HG03159 (cell line): Measurements from ENCODE around the gene CCDC158.
A peak's percentile ranks its signal among the peaks of the same experiment; 100 is the strongest.
"Not testable (repeated sequence)": the region's sequence is repeated elsewhere in the genome, so short reads cannot be mapped to it uniquely, and the experiment has no call there.

Source experiments
- ATAC-seq: cut with Tn5 transposase; IDR thresholded peaks from one replicate; pipeline ENCODE4 v1.9.1; 2021; ENCODE audit warnings: mild to moderate bottlenecking, moderate library complexity; ENCODE audit not compliant: unreplicated experiment

Gene CCDC158

DNA sequence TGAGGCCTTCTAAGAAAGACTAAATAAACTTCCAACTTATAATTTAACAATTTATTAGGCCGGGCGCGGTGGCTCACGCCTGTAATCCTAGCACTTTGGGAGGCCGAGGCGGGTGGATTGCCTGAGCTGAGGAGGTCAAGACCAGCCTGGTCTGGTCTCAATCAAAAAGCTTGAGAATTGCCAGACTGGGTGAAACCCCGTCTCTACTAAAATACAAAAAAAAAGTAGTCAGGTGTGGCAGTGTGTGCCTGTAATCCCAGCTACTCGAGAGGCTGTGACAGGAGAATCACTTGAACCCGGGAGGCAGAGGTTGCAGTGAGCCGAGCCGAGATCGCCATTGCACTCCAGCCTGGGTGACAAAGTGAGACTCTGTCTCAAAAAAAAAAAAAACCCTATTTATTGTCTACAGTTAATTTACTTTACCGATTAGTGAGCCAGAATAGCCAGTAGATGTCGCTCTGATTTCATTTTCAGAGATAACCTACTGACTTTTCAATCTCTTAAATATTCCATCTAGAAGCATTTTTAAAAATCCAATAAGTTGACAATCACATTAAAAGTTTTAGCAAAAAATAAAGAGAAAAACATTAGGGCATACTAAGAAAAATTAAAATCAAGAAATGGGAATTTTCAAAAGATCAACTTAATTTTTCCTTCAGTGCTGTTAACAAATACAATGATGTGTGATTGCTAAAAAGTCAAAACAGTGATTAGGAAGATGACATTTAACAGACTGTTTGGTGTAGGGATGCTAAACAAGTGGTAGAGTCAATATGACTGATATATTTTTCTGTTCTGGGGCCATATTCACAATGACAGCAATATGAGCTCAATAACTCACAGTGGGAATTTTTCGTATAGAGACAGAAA lies 9.8 kb upstream of the CCDC158 start:
- ATAC-seq = peak; percentile 61

DNA sequence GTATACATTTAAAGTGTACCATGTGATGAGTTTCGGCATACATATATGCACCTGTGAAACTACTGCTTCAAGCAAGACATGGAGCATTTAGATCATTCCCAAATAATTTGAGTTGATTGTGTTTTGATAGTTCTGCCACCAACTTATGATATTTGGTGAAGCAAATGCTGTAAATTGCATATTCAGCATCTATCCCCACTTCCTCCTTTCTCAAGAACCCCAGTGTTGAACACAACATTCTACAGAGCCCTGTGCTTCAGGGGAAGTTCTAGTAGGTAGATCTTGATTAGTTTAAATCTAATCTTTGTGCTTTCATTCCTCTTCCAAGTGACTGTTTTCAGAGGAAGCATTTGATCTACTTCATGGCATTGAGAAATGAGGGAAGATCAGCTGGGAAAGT lies 8.7 kb upstream of the CCDC158 start:
- no peak for ATAC-seq

DNA sequence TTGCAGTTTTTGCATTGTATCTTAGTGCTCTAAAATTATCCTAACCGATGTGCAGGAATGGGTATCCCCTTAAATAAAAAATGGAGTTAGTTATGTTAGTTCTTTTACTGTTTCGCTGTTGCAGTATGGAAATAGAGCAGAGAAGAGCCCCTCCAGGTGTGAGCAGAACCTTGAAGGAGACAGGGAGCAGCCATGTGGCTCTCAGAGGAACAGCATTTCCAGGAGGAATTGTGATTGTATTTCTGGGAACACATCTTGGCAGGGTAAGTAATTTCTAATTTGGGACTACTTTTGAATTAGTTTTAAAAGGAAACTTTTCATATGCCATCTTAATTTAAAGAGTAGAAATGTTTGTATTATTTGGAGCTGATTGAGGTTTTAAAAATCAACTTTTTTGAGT lies 5.3 kb upstream of the CCDC158 start:
- ATAC-seq = no peak

DNA sequence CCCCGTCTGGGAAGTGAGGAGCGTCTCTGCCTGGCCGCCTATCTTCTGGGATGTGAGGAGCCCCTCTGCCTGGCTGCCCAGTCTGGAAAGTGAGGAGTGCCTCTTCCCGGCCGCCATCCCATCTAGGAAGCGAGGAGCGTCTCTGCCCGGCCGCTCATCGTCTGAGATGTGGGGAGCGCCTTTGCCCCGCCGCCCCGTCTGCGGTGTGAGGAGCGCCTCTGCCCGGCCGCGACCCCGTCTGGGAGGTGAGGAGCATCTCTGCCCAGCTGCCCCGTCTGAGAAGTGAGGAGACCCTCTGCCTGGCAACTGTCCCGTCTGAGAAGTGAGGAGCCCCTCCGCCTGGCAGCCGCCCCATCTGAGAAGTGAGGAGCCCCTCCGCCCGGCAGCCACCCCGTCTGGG lies 2.2 kb upstream of the CCDC158 start:
- ATAC-seq = not testable (repeated sequence)

DNA sequence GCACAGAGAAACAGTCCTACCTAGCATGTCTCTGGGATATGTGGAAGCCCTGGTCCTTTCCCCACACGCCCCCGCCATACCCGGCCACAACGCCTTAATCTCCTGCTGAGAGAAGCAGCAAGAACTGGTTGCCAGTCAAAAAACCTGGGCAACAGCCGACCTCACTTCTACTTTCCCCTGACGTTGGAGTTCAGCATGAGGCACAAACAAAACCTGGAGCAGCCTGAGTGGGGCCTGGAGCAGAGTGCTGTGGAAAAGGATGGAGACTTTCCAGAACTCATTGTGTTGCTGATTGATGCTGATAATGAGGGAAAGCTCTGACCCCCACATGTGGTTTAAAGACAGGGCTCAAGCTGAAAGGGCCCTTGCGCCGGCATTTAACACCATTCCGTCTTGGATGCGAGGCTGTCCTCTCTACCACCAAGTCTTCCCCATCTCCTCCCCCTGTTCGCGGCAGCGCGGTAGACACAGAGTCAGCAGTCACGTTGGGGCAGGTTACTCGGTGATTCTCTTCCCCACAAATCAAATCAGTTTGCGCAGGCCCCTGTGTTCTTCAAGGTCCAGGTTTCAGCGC lies 666 bp downstream of the CCDC158 start:
- no peak for ATAC-seq

DNA sequence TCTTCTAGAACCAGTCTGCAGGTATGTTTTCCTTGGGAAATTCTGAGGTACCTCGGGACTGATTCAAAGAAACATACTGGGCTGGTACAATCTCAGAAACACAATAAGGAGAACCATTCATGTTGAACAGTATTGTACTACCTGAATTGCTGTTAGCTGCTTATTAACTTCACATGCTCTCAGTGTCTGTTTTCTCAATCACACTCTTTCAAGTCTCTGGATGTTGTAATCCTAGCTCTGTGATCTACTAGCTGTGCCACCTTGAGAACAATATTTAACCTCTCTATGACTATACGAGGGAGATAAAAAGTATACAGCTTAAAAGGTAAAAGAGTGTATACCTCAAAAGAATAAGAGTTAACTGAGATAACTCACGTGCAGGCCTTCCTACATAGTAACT lies 10.3 kb downstream of the CCDC158 start:
- no peak for ATAC-seq

DNA sequence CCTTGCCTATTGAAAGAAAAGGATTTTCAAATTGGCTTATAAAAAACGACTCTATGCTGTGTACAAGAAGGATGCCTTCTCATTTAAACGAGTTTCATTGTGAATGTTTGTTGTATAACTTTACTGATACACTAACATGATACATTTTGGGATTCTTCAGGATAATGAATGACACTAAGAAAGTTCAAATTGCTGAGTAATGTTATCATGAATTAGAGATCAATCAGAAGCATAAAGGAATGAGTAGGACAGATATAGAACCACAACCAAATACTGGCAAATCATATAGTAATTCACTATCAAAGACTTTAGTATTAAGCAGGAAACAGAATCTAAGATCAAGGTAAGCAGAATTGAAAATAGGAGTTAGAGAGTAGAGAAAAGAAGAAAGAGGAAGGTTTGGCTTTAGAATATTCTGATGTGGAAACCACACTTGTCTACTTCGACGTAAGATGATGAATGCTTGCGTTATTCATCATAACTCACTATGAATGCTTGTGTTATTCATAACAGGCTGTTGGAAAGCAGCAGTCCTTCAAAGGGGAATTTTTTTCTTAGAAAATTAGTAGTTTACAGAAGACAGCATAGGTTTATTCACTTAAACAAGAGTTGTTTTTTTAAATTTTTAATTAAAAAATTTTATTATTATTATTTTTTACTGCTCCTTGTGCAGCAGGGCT lies 13.4 kb downstream of the CCDC158 start:
- ATAC-seq = no peak

DNA sequence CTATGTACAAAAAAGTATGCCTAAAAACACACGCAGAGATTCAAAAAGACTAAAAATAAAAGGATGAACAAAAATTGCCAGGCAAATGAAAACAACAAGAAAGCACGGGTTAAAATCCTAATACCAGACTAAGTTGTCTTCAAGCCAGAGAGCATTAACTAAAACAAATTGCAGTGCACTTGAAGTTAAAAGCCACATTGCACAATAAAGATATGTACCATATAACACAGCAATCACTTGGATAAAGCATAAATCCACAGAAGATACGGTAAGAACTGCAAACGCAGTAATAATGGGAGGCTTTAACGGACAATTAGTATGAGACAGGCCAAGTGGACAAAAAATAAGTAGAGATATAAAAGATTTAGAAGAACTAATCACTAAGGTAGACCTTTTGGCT lies 14.9 kb downstream of the CCDC158 start:
- no peak for ATAC-seq

DNA sequence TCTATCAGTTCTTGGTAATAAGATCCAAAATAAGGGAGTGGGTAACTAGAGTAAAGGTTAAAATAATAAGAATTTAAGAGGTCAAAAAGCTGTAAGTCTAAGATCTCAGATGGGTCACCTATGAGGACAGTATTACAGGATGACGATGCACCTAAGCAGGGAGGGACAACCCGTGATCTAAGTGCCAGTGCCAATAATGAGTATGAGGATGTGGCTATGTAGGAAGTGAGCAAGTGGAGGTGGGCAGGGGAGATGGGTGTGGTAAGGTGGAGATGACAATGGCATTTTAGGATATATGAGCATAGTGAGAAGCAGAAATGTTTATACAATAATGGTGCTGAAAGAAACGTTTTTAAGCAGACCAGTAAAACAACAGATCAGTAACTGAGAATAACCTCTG lies 19.3 kb downstream of the CCDC158 start:
- ATAC-seq = no peak

DNA sequence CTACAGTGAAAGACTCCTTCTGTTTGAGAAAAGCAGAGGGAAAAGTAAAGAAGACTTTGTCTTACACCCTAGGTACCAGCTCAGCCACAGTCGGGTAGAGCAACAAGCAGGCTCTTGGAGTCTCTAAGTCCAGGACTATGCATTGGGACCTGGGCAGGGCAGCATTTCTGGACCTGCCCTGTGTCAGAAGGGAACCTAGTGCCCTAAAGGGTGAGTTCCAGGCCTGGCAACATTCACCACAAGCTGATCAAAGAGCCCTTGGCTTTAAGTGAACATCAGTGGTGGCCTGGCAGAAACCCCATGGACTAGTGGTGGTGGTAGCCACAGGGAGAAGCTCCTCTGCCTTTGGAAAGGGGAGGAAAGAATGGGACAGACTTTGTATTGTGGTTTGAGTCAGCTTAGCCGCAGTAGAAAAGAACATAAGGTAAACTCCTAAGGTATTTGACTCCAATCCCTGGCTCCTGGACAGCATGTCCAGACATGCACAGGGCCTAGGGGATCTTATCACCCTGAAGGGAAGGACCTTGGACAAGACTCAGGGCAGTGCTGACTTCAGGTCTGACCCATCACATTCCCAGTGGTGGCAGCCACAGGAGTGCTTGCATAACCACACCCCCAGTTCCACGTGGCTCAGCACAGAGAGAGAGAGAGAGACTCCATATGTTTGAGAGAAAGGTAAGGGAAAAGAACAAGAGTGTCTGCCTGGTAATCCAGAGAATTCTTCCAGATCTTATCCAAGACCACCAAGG lies 32.6 kb downstream of the CCDC158 start:
- ATAC-seq = no peak

DNA sequence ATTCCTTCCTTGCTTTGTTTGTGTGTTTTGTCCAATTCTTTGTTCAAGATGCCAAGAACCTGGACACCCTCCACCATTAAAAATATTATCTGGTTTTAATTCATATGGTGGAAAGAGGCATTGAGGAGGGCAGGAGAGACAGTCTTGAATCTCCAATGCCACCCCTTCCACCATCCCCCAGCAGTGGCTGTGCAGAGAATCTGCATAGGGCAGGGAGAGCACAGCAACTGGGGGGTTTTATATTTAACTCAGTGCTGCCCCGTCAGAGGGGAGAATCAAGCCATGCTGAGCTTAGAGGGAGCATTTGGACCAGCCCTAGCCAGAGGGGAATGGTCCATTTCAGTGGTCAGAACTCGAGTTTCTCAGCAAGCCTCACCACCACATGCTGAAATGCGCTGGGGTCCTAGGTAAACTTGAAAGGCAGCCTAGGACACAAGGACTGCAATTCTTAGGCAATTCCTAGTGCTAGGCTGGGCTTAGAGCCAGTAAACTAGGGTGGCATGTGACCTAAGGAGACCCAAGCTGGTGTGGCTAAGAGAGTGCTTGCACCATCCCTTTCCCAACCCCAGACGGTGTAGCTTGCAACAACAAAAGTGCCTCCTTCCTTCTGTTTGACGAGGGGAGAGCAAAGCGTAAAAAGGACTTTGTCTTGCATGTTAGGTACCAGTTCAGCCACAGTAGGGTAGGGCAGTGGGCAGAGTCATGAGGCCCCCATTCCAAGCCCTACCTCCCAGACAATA lies 34.2 kb downstream of the CCDC158 start:
- ATAC-seq = no peak

DNA sequence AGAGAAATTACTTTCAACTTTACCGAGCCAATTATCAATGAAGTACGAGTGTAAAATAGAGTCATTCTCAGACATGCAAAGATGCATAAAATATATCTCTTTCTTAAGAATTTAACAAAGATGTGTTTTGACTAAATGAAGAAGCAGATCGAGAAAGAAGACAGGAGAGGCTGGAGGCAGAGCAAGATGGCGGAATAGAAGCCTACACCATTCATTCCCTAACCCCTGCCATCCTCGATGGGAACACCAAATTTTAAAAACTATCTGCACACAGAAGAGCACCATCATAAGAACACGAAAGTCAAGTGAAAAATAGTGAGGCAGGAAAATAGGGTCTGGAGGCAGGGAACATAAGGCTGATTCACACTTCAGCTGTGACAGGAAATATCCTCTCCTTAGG lies 35.0 kb downstream of the CCDC158 start:
- ATAC-seq = no peak

DNA sequence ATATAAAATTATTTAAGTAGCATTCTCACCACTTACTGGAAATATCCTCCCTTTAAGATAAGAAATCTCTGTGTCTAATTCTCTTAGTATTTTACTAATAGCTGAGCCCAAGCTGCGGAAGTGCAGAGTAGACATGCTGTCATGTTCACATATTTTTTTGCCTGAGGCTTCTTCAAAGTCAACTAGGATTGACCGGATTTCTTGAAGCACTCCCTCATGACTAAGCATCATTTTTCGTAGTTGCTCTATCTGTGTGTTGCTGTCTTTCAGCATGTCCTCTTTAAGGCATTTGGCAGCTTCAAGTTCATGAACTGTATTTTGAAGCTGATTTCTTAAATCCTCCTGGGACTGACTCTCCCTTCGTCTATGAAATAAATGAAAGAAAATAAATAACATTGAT lies 36.9 kb downstream of the CCDC158 start:
- ATAC-seq = no peak

DNA sequence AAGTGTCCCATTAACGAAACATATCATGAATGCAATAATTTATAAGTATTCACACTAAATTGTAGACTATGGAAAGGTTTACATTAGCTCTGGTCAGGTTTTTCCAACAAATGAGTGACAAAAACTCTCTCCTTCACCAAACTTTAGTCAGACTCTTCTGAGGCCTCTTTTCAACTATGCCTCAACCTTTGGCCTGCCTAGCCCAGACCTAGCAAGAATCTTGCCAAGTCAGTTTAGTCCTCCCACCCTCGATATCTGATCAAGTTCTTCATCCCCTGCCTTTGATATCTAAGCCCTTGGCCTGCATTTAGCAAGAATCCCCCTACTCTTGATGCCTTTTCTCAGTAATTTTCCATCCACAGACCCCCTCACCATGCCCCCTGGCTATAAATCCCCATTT lies 37.9 kb downstream of the CCDC158 start:
- no peak for ATAC-seq

DNA sequence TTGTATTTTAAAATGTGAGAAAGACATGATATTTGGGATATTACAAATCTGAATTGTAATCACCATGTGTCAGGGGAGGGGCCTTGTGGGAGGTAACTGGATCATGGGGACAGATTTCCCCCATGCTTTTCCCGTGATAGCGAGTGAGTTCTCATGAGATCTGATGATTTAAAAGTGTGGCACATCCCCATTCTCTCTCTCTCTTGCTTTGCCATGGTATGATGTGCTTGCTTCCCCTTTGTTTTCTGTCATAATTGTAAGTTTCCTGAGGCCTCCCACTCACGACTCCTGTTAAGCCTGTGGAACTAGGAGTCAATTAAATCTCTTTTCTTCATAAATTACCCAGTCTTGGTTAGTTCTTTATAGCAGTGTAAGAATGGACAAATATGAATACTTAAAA lies 39.0 kb downstream of the CCDC158 start:
- ATAC-seq = no peak

DNA sequence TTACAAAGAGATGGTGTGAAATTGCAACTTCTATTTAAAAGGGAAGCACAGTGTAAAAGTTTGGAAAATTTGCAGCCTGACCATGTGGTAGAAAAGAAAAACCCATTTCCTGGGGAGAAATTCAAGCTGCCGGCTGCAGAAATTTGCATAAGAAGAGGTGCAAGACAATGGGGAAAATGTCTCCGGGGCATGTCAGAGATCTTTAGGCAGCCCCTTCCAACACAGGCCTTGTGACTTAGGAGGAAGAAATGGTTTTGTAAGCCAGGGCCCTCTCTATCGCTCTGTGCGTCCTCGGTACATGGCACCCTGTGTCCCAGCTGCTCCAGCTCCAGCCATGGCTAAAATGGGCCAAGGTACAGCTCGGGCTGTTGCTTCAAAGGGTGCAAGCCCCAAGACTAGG lies 40.4 kb downstream of the CCDC158 start:
- no peak for ATAC-seq

DNA sequence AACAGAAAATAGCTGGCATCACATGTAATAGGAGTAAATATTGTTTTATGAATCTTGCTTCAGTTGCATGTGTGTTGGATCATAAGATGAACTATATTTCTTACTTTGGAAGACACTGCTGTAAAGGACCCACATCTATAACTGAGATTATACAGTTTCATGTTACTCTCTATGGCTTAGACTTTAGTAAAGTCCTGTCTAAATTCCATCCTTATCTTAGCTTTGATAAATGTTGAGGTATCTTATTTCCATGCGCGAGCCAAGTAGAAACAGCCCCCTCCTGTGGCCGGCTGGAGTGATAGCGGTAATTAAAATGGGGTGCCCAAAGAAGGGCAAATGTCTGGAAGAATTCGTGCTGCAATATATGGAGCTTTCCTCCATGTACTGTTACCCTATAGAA lies 43.0 kb downstream of the CCDC158 start:
- ATAC-seq = no peak

DNA sequence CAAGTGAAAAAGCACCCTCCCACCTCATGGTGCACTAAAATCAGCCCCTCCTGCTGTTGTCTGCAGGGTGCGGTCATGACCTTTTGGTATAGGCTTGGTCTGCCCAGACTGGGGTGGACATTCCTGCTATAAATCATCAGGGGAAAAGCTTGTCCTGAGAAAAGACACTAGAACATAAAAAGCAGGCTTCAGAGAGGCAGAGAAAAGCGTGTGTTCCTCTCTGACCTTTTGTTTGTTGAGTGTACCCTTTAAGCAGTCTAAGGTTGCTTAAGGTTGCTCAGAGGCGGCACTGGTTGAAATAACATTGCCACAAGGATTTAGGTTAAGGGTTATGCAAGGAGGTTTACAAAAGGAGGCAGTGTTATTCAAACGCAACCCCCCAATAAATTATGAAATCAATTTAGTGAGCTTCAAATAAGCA lies 43.5 kb downstream of the CCDC158 start:
- ATAC-seq = no peak

DNA sequence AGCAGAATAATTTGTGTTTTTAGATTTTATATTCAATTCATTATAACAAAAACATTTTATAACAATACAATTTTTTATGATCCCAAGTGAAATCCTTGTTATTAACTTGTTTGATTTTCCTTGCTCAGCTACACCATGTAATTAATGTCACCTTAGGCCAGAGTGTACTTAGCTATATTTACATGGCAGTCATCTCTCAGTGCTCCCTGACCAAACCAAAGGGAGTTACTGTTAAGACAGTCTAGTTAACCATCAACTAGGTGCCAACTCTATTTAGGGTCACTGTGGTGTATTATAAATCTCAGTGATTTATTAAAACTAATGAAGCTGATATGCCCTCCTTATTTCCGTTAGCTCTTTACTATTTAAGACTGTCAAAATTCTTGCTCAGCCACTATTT lies 44.4 kb downstream of the CCDC158 start:
- no peak for ATAC-seq

DNA sequence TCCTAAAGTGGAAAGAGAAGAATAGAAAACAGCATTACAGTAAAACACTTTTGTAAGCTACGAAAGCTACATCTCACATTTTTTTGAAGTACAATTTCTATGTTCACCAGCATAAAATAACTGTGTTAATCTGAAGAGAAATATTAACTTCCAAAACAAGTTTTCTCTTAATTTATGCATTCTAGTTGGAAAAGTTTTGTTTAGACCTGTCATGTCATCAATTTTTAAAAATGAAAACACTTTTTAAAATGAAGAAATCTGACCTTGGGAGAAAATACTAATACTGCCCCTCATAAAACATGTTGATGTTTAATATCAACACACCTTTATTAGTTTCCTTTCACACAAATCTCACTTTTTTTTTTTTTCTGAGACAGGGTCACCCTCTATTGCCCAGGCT lies 45.2 kb downstream of the CCDC158 start:
- ATAC-seq = no peak

DNA sequence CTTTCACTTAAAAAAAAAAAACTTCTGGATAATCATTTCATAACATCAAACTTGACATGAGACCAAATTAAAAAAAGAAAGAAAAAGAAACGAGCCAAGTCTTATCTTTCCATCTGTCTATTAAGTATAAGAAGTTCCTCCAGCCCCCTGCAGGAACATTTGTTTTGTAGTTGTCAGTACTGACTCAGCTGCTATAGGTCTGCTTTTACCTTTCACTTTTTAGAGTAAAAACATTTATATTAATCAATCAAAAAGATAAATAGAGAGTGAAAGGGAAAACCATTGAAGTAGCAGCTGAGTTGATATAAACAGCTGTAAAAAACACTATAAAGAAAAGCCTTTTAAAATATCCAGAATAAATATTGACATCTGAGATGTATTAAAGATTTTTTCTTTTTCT lies 46.1 kb downstream of the CCDC158 start:
- ATAC-seq = no peak
